Inflammatory macrophage treated with lipopolysaccharide for 1 hour (primary cell): ENCODE data around the gene RASA3.
A peak's percentile ranks its signal among the peaks of the same experiment; 100 is the strongest.
"Not testable (repeated sequence)": the region's sequence is repeated elsewhere in the genome, so short reads cannot be mapped to it uniquely, and the experiment has no call there.

ENCODE experiments used
- DNase-seq, 2 donors: peaks; one replicate each; pipeline ENCODE4 v3.0.0-alpha.2; 2020 to 2022

The RASA3 gene

DNA sequence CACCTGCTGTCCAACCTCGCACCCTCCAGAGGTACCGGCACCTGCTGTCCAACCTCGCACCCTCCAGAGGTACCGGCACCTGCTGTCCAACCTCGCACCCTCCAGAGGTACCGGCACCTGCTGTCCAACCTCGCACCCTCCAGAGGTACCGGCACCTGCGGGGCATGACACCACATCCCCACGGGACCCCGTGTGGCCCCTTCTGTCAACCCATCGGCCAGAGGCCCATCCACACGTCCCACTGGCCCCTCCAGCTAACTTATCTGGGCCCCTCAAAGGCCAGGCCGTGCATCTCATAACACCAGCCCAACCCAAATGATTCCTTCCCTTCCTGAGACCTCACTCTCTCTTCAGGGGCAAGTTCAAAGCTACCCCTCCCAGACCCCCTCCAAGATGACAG lies 6.3 kb downstream of the RASA3 start:
- not testable (repeated sequence) for DNase-seq

DNA sequence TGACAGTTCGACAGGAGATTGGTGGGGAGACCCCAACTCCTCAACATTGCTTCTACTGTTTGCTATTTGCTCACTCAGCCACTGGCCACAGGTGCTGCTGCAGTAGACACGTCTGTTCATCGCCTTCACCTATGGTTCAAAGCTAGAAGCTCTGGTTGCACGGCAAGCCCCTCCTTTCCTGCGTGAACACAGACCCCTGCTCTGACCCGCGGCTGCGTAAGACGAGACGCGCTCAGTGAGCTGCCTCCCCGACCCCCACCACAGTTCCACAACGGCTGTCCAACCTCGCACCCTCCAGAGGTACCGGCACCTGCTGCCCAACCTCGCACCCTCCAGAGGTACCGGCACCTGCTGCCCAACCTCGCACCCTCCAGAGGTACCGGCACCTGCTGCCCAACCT lies 6.8 kb downstream of the RASA3 start:
- DNase-seq = no peak

DNA sequence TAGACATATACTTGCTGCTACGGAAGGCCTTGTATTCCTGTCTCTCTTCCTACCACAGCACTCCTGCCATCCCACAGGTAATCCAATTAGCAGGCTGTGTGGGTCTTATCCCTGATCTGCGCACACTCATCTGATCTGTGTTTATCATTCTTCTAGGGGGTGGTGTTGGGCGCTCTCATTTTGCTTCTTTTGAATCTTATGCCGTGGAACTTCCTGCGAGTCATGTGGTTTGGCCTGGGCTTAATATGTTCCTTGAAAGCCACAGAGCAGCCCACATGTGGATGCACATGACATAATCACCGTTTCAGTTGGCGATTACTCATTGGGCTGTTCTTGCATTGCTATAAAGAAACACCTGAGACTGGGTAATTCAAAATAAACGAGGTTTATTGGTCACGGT lies 7.5 kb downstream of the RASA3 start:
- peak; percentile 59 to 79 for DNase-seq

- no peak for DNase-seq
These were observed 8.0 kb downstream of the RASA3 start for GRCh38 chr13:114124431-114124830.

DNA sequence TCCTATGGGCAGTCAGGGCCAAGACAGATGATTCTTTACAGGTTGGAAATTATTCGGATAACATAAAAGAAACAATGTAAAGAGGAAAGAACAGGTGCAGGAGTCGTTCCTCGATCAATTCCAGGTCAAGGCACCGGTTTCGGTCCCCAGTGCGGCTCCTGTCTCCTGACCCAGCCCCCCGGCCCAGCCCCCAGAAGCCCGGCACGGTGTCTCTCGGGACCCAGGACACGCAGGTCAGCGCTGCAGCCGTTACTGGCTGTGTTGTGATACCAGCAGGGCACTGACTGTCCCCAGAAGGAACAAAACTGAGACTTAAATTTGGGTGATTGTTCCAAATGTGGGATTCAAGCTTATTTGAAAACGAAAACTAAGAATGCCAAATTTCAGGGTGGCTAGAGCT lies 8.5 kb downstream of the RASA3 start:
- no peak for DNase-seq

GRCh38 chr13:114123448-114123847 lies 9.0 kb downstream of the RASA3 start:
- DNase-seq = no peak

- no peak for DNase-seq
These were observed 9.7 kb downstream of the RASA3 start for GRCh38 chr13:114122591-114123211.

DNA sequence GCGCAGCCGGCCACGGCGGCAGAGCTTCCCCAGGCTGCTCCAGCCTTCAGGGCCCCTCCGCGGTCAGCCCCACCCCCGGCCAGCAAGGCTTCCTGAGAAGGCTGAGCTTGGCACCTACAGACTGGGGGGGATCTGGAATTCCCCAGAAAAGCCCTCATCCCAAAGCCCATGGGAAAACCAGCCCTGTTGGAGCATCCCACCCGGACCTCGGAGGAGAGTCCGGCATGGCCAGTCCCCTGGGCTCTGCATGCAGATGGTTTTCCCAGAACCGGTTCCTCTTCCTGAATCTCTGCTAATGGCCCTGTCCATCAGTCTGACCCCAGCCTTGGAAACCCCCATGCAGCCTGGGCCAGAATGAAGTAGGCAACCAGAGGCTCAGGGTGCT lies 10.3 kb downstream of the RASA3 start:
- DNase-seq = peak in 1 of 2 donors; percentile 49

DNA sequence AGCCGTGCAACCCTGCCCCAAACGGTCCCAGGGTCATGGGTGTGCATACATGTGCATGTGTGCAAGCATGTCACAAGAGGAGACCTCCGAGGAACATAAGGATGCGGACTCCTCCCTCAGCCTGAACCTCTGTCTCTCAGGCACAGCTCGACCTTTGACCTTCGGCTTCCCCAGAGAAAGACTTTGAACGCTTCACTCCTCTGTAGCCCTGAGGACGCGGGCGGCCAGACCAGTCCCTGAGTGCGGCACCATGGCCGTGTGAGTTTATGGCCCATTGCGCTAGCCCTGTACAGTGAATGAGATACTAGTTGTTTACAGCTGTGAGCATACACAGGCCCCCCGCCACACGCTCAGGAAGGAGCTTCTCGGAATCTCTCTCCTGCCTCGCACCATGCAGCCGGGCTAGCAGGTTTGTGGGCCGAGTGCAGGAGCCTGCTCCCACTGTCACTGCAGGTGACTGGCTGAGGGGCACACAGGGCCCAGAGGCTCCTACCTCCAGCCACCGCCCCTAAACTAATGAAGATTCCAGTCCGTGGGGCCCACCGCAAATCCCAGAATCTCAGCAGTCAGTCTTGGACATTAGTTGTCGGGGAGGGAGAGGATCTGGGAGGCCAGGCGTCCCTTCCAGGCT lies 10.8 kb downstream of the RASA3 start:
- DNase-seq = no peak

- no peak for DNase-seq
These were observed 11.4 kb downstream of the RASA3 start for GRCh38 chr13:114121031-114121430.

DNA sequence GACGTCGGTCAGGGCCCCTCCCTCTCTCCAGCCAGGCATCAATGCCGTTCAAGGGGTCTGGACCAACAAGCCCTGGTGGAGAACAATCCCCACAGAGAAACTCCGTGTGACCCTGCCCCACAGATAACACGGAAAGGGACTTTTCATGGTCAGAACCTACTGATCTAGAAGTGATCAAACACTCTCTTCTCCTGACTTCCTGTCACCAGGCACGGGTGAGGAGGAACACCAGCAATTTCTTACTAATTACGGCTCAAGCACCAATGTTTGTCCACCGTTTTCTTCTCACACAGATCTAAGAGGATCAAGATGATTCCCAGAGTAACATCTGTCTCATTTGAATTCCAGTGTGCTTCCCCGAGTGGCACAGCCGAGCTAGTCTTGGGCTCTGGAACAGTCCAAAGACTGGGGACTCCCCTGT lies 11.8 kb downstream of the RASA3 start:
- no peak for DNase-seq

- DNase-seq = no peak
These were observed 13.2 kb downstream of the RASA3 start for GRCh38 chr13:114119196-114119595.

DNA sequence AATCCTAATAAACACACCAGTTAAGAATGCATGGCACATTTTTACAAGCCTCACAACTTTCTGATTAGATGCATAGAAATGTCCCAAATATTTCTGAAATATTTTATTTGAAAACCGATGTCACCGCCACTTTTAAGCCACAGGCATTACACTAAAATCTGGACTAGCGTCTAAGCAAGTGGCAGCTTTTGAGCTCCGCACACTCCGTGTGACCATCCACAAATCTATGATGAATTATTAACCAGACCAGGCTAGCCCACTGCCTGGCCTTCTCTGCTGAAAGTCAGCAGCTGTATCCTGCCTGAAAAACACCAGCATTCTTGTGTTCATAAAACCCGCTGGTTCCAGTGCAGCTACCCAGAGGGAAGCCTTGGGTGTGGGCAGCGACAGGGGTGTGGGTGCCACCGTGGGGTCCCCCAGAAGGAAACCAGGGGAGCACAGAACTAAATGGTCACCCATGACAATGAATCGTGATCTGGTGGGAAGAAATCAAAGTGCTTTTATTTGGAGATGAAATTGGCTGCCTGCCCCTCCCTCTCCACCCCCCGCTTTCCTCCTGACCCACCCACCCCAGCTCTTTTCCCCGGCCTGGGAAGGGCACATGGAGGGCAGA lies 13.8 kb downstream of the RASA3 start:
- no peak for DNase-seq

- DNase-seq = peak in 1 of 2 donors; percentile 71
These were observed 14.3 kb downstream of the RASA3 start for GRCh38 chr13:114118086-114118485.

- DNase-seq = not testable (repeated sequence)
These were observed 15.0 kb downstream of the RASA3 start for GRCh38 chr13:114117341-114117874.

GRCh38 chr13:114116734-114117133 lies 15.7 kb downstream of the RASA3 start:
- DNase-seq = no peak

GRCh38 chr13:114115796-114116195 lies 16.6 kb downstream of the RASA3 start:
- no peak for DNase-seq

GRCh38 chr13:114115191-114115671 lies 17.2 kb downstream of the RASA3 start:
- peak; percentile 85 to 95 for DNase-seq

- DNase-seq = not testable (repeated sequence)
These were observed 17.8 kb downstream of the RASA3 start for GRCh38 chr13:114114666-114115065.

DNA sequence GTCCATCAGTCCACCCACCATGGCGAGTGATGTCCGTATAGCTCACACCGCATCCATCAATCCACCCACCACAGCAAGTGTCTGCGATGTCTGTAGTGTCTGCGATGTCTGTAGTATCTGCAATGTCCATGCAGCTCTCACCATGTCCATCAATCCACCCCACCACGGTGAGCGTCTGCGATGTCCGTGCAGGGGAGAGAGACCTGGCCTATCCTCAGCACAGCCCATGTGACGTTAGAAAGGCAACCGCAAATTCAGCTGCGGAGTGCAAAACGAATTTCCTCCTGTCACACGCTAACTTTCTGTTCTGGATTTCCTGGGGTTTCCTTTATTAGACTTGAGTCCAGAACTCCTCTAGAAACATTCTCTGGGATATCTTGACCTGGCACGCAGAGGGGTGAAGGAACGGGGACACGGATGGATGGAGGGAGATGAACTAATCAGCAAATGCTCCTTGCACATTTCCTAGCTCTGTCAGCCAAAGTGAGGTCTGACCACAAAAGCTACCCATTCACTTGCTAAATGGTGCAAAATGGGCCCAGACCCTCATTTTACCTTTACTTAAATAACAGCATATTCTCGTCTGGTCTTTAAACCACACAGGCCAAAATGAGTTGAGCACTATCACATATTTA lies 18.3 kb downstream of the RASA3 start:
- DNase-seq = no peak

- DNase-seq = not testable (repeated sequence)
These were observed 19.0 kb downstream of the RASA3 start for GRCh38 chr13:114113395-114113794.

DNA sequence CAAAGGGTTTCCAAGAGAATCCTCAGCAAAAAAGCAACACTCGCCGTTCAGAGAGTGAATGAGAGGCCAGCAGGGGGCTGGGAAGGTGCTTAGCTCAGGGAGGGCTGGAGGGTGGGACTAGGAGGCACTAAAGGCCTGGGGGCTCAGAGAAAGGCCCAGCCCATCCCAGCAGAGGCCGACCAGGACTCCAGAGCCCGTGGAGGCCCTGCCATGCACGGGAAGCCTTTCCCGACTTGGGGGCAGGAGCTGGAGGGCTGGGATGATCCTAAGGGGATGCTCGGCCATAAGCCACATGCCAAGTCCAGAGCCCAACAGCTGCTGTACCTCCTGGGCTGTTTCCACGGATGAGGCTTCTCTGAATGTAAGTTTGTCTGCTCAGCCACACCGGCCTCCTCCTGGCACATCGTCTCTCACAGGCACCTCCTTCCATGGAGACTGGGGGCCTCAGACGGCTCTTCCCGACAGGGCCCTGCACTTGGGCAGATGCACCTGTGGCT lies 19.5 kb downstream of the RASA3 start:
- DNase-seq = no peak

DNA sequence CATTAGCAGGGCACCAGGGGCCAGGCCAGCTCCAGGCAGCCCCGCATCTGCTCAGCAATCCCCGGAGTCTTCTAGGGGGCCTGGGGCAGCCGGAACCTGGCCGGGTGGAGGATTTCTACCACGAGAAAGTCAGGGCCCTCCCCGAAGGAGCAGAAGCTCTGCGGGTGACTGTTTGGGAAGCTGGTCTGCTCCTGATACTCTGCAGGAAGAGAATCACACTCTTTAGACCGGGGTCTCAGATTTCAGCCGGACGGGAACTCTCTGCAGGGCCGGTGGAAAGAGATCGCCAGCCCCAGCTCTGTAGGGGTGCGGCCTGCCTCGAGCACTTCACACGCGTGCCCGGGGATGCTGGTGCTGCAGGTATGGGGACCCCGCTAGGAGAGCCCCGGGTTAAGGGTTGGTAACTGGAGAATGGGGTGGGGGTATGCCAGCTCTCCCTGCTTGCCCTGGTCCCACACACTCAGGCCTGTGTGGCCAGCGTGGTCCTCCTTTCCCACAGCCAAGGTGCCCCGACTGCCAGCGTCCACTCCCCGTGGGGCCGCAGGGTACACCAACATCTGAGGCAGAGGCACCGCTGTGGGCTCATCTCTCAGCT lies 20.1 kb downstream of the RASA3 start:
- no peak for DNase-seq
